ENCODE measurements around the gene FBRS. TPM values are rescaled to one million over a fixed set of nuclear protein-coding genes. Genes with fewer than 3 reads are reported as not detected.

Gene FBRS
- total and polyA plus RNA-seq, 2 of the 13 experiments (the other 11 are each of a cell fraction or from before 2014, with no cell fraction given), result 13.7 to 16.2 TPM

DNA sequence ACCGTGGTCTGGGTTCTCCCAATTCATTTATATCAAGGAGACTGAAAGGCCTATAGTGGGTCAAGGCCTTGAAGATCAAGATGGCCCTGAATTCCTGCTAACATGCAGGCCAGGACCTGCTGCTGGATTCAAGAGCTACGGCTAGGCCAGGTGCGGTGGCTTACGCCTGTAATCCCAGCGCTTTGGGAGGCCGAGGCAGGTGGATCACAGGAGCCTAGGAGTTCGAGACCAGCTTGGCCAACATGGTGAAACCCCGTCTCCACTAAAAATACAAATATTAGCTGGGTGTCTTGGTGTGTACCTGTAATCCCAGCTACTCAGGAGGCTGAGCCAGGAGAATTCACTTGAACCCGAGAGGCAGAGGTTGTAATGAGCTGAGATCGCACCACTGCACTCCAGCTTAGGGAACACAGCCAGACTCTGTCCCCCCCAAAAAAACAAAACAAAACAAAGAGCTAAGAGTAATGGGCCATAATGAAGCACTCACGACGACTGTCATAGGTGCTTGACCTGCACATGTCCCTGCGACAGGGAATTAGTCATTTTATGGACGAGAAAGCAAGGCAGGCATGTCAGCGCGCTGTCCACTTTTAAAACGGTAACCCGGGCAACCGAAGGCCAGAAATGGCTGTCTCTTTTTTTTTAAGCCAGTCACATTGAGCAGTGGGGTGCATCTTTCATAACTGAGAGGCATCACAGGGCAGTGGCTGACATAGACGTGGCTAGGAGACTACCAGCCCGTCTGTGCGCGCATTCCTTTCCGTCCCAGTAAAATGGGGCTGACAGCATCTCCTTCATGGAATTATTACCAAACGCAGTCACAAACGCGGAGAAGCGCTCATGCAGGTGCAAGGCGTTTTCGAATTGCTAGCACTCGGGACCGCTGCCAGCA is 1.0 kb upstream of the FBRS start (continued):
- TF ChIP-seq, protein P1, sequence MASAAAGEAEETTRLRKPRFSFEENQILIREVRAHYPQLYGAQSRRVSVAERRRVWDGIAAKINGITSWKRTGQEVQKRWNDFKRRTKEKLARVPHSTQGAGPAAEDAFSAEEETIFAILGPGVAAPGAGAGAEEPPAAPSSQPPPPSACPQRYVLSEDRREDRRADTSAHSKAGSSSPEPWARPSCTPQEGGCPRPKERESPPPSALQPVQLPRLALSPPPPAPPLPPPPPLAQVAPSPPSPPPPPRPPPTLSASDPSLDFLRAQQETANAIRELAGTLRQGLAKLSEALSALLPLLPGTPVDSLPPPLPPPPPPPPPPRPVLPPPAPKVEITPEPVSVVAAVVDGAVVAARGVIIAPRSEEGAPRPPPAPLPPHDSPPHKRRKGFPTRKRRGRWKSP (CRISPR knock-in tag; IDR thresholded peaks at IDR 0.05), result peak; percentile 72; the same call in 1 of the 2 replicates
- TF ChIP-seq, protein P2, sequence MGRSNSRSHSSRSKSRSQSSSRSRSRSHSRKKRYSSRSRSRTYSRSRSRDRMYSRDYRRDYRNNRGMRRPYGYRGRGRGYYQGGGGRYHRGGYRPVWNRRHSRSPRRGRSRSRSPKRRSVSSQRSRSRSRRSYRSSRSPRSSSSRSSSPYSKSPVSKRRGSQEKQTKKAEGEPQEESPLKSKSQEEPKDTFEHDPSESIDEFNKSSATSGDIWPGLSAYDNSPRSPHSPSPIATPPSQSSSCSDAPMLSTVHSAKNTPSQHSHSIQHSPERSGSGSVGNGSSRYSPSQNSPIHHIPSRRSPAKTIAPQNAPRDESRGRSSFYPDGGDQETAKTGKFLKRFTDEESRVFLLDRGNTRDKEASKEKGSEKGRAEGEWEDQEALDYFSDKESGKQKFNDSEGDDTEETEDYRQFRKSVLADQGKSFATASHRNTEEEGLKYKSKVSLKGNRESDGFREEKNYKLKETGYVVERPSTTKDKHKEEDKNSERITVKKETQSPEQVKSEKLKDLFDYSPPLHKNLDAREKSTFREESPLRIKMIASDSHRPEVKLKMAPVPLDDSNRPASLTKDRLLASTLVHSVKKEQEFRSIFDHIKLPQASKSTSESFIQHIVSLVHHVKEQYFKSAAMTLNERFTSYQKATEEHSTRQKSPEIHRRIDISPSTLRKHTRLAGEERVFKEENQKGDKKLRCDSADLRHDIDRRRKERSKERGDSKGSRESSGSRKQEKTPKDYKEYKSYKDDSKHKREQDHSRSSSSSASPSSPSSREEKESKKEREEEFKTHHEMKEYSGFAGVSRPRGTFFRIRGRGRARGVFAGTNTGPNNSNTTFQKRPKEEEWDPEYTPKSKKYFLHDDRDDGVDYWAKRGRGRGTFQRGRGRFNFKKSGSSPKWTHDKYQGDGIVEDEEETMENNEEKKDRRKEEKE (IDR thresholded peaks at IDR 0.05), result no peak
- TF ChIP-seq ZNF138 (CRISPR knock-in tag; IDR thresholded peaks at IDR 0.05; ENCODE audit: low read depth) (no peak), MYC (CRISPR knock-in tag; IDR thresholded peaks at IDR 0.05; ENCODE audit: borderline replicate concordance) (no peak), KLF16 (CRISPR knock-in tag; IDR thresholded peaks at IDR 0.05) (no peak; a peak in 1 of 4 replicates), NBN (conservative IDR thresholded peaks at IDR 0.05) (no peak), RBM22 (optimal IDR thresholded peaks at IDR 0.05; ENCODE audit: low read length) (peak; percentile 85), TBP (CRISPR knock-in tag; IDR thresholded peaks at IDR 0.05) (no peak), ARNTL (CRISPR knock-in tag; IDR thresholded peaks at IDR 0.05) (no peak), ZFP37 (CRISPR knock-in tag; IDR thresholded peaks at IDR 0.05; ENCODE audit: borderline replicate concordance) (no peak), HIVEP1 (CRISPR knock-in tag; IDR thresholded peaks at IDR 0.05) (no peak), ZNF431 (CRISPR knock-in tag; IDR thresholded peaks at IDR 0.05; ENCODE audit: borderline replicate concordance, low read depth) (no peak), ZSCAN25 (CRISPR knock-in tag; IDR thresholded peaks at IDR 0.05) (no peak), YY1 (IDR thresholded peaks at IDR 0.05; ENCODE audit: insufficient read depth, insufficient replicate concordance, low read depth, low read length) (no peak), CBX2 (IDR thresholded peaks at IDR 0.05; ENCODE audit: low read depth, low read length) (no peak), CBX2 (CRISPR knock-in tag; IDR thresholded peaks at IDR 0.05; ENCODE audit: low read depth) (no peak), ZNF605 (CRISPR knock-in tag; IDR thresholded peaks at IDR 0.05) (no peak; the same call in 1 of the 2 replicates), SNAI1 (CRISPR knock-in tag; IDR thresholded peaks at IDR 0.05; ENCODE audit: borderline replicate concordance) (no peak), ADNP (CRISPR knock-in tag; IDR thresholded peaks at IDR 0.05) (no peak), ASH2L (IDR thresholded peaks at IDR 0.05; ENCODE audit: insufficient read length, low read depth, low read length) (no peak), ZNF432 (CRISPR knock-in tag; IDR thresholded peaks at IDR 0.05; ENCODE audit: borderline replicate concordance) (no peak)
- TF ChIP-seq, protein P3, sequence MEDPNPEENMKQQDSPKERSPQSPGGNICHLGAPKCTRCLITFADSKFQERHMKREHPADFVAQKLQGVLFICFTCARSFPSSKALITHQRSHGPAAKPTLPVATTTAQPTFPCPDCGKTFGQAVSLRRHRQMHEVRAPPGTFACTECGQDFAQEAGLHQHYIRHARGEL (CRISPR knock-in tag; IDR thresholded peaks at IDR 0.05), result no peak
